Stimulated activated CD8-positive, alpha-beta memory T cell treated with anti-CD3 and anti-CD28 coated beads, Interleukin-12 subunit alpha, Interleukin-12 subunit beta, amount 100 ng/mL, for 4 hours (primary cell): ENCODE results near the gene BRAT1.
"Not testable (repeated sequence)": the region's sequence is repeated elsewhere in the genome, so short reads cannot be mapped to it uniquely, and the experiment has no call there.

Experiments
- DNase-seq: peaks from one replicate; pipeline ENCODE4 v3.0.0-alpha.2; 2020; ENCODE audit warnings: low read depth

Gene BRAT1

GRCh38 chr7:2535872-2536627, 19.3 kb downstream of the BRAT1 start:
- not testable (repeated sequence) for DNase-seq

GRCh38 chr7:2534214-2534613, 21.1 kb downstream of the BRAT1 start:
- DNase-seq = not testable (repeated sequence)

GRCh38 chr7:2533566-2533965, 21.8 kb downstream of the BRAT1 start:
- DNase-seq = not testable (repeated sequence)

- not testable (repeated sequence) for DNase-seq
These were observed 22.5 kb downstream of the BRAT1 start for GRCh38 chr7:2532816-2533215.

GRCh38 chr7:2532199-2532772, 23.0 kb downstream of the BRAT1 start:
- DNase-seq = not testable (repeated sequence)

- DNase-seq = not testable (repeated sequence)
These were observed 23.6 kb downstream of the BRAT1 start for GRCh38 chr7:2531796-2532110.

- not testable (repeated sequence) for DNase-seq
These were observed 24.1 kb downstream of the BRAT1 start for GRCh38 chr7:2530994-2531795.

GRCh38 chr7:2530071-2530987, 25.0 kb downstream of the BRAT1 start:
- peak; percentile 69 for DNase-seq

GRCh38 chr7:2529161-2530070, 25.9 kb downstream of the BRAT1 start:
- no peak for DNase-seq

GRCh38 chr7:2528481-2529095, 26.7 kb downstream of the BRAT1 start:
- no peak for DNase-seq

GRCh38 chr7:2527505-2528467, 27.5 kb downstream of the BRAT1 start:
- DNase-seq = peak; percentile 49

- no peak for DNase-seq
These were observed 28.4 kb downstream of the BRAT1 start for GRCh38 chr7:2526659-2527504.

- DNase-seq = no peak
These were observed 29.4 kb downstream of the BRAT1 start for GRCh38 chr7:2525658-2526630.

GRCh38 chr7:2524808-2525657, 30.3 kb downstream of the BRAT1 start:
- DNase-seq = no peak

GRCh38 chr7:2523941-2524807, 31.1 kb downstream of the BRAT1 start:
- DNase-seq = no peak
